Effector memory CD4-positive, alpha-beta T cell (primary cell): Measurements from ENCODE around the gene SLC25A20.
"Not testable (repeated sequence)": the region's sequence is repeated elsewhere in the genome, so short reads cannot be mapped to it uniquely, and the experiment has no call there.

ENCODE experiments used
- DNase-seq, 3 donors: peaks; one replicate each; pipeline ENCODE4 v3.0.0-alpha.2; 2020
- H3K27ac ChIP-seq: 2 replicates; pipeline ENCODE4 v1.7.0; 2013; ENCODE audit warnings: mild to moderate bottlenecking, low read length, moderate library complexity; ENCODE audit not compliant: insufficient read depth, poor library complexity, severe bottlenecking
- H3K27me3 ChIP-seq: replicated peaks from 2 replicates; pipeline ENCODE4 v1.7.0; 2013; ENCODE audit warnings: mild to moderate bottlenecking, low read length; ENCODE audit not compliant: insufficient read depth, control insufficient read depth, poor library complexity, severe bottlenecking
- H3K36me3 ChIP-seq: 2 replicates; pipeline ENCODE4 v1.7.0; 2013; ENCODE audit warnings: mild to moderate bottlenecking, low read length, moderate library complexity; ENCODE audit not compliant: control insufficient read depth, insufficient read depth
- H3K4me1 ChIP-seq: 2 replicates; pipeline ENCODE4 v1.7.0; 2013; ENCODE audit warnings: low read length, mild to moderate bottlenecking; ENCODE audit not compliant: control insufficient read depth, insufficient read depth, poor library complexity, severe bottlenecking
- H3K4me3 ChIP-seq: 2 replicates; pipeline ENCODE4 v1.7.0; 2013; ENCODE audit warnings: low read length, low read depth, mild to moderate bottlenecking; ENCODE audit not compliant: insufficient read depth, poor library complexity, severe bottlenecking
- H3K9me3 ChIP-seq: 2 replicates; pipeline ENCODE4 v1.7.0; 2013; ENCODE audit warnings: mild to moderate bottlenecking, low read length, moderate library complexity; ENCODE audit not compliant: control insufficient read depth

SLC25A20 gene

GRCh38 chr3:48847504-48848423 lies 50.9 kb downstream of the SLC25A20 start, which contains the start of gene PRKAR2A:
PRKAR2A (minus strand) TSS chr3:48847874; CDS start chr3:48847596, 278 bp downstream.
- H3K36me3 ChIP-seq = no peaks in the 10 kb centered on the region
- no peaks in the 10 kb centered on the region for H3K27me3 ChIP-seq
- H3K4me1 ChIP-seq = peaks cover 14% of the 10 kb centered on the region
- H3K4me3 ChIP-seq = peak within 1 kb of the TSS; percentile 82
- H3K9me3 ChIP-seq = no peaks in the 10 kb centered on the region
- peak; percentile 61 to 70 (median 65) for DNase-seq
- peak within 1 kb of the TSS; percentile 66 for H3K27ac ChIP-seq

- peaks cover 14% of the 10 kb centered on the region for H3K4me1 ChIP-seq
- peak; percentile 32 to 55 (median 38) for DNase-seq
Observed at GRCh38 chr3:48847053-48847503, 51.6 kb downstream of the SLC25A20 start.

GRCh38 chr3:48845170-48845569 lies 53.5 kb downstream of the SLC25A20 start:
- no peak overlapping the region for H3K27ac ChIP-seq
- DNase-seq = no peak
- H3K36me3 ChIP-seq = no peaks in the 10 kb centered on the region
- no peaks in the 10 kb centered on the region for H3K9me3 ChIP-seq
- H3K27me3 ChIP-seq = no peaks in the 10 kb centered on the region
- peaks cover 14% of the 10 kb centered on the region for H3K4me1 ChIP-seq
- H3K4me3 ChIP-seq = no peak overlapping the region

More at GRCh38 chr3:48847053-48847503, 51.6 kb downstream of the SLC25A20 start:
- Histone ChIP-seq H3K27me3 (no peaks in the 10 kb centered on the region), H3K4me3 (peak overlapping the region; percentile 82), H3K9me3 (no peaks in the 10 kb centered on the region), H3K27ac (peak overlapping the region; percentile 66), H3K36me3 (no peaks in the 10 kb centered on the region)

- DNase-seq = no peak
- H3K4me3 ChIP-seq = no peak overlapping the region
- H3K4me1 ChIP-seq = no peaks in the 10 kb centered on the region
- no peaks in the 10 kb centered on the region for H3K27me3 ChIP-seq
- H3K9me3 ChIP-seq = no peaks in the 10 kb centered on the region
- H3K36me3 ChIP-seq = no peaks in the 10 kb centered on the region
- H3K27ac ChIP-seq = no peak overlapping the region
Observed at GRCh38 chr3:48837163-48837562, 61.5 kb downstream of the SLC25A20 start.

- no peak overlapping the region for H3K4me3 ChIP-seq
- DNase-seq = no peak
- no peaks in the 10 kb centered on the region for H3K27me3 ChIP-seq
- H3K9me3 ChIP-seq = no peaks in the 10 kb centered on the region
- H3K36me3 ChIP-seq = no peaks in the 10 kb centered on the region
- no peaks in the 10 kb centered on the region for H3K4me1 ChIP-seq
- H3K27ac ChIP-seq = no peak overlapping the region
Observed at GRCh38 chr3:48835650-48836366, 62.9 kb downstream of the SLC25A20 start.

GRCh38 chr3:48832684-48833083 lies 66.0 kb downstream of the SLC25A20 start:
- Histone ChIP-seq H3K36me3 (no peaks in the 10 kb centered on the region), H3K27me3 (no peaks in the 10 kb centered on the region), H3K27ac (no peak overlapping the region), H3K4me3 (no peak overlapping the region), H3K4me1 (no peaks in the 10 kb centered on the region), H3K9me3 (no peaks in the 10 kb centered on the region)
- no peak for DNase-seq

- Histone ChIP-seq H3K4me3 (no peak overlapping the region), H3K9me3 (no peaks in the 10 kb centered on the region), H3K36me3 (no peaks in the 10 kb centered on the region), H3K27me3 (no peaks in the 10 kb centered on the region), H3K27ac (no peak overlapping the region), H3K4me1 (no peaks in the 10 kb centered on the region)
- no peak for DNase-seq
Observed at GRCh38 chr3:48830715-48831114, 68.0 kb downstream of the SLC25A20 start.

GRCh38 chr3:48829525-48829924 lies 69.2 kb downstream of the SLC25A20 start:
- not testable (repeated sequence) for H3K4me1 ChIP-seq, H3K27ac ChIP-seq, H3K27me3 ChIP-seq, DNase-seq, H3K9me3 ChIP-seq, H3K4me3 ChIP-seq, H3K36me3 ChIP-seq

GRCh38 chr3:48827874-48828273 lies 70.8 kb downstream of the SLC25A20 start:
- H3K9me3 ChIP-seq, H3K36me3 ChIP-seq: not testable (repeated sequence)

GRCh38 chr3:48826451-48826850 lies 72.2 kb downstream of the SLC25A20 start:
- no peaks in the 10 kb centered on the region for H3K9me3 ChIP-seq
- no peaks in the 10 kb centered on the region for H3K36me3 ChIP-seq
- no peak for DNase-seq
- H3K27ac ChIP-seq = no peak overlapping the region
- no peaks in the 10 kb centered on the region for H3K4me1 ChIP-seq
- H3K27me3 ChIP-seq = no peaks in the 10 kb centered on the region
- no peak overlapping the region for H3K4me3 ChIP-seq

More at GRCh38 chr3:48827874-48828273, 70.8 kb downstream of the SLC25A20 start:
- DNase-seq, H3K27me3 ChIP-seq, H3K4me1 ChIP-seq, H3K27ac ChIP-seq, H3K4me3 ChIP-seq: not testable (repeated sequence)
